Upper lobe of right lung (tissue), 1 donor: ENCODE measurements around the gene TBC1D22A. TPM values are rescaled to one million over a fixed set of nuclear protein-coding genes. Genes with fewer than 3 reads are reported as not detected.

Experiments used
- ATAC-seq: fragments of 200-7000 bp; cut with Tn5 transposase; one replicate; pipeline ENCODE4 v1.9.1; 2020; ENCODE audit warnings: mild to moderate bottlenecking, moderate library complexity
- DNase-seq: peaks from one replicate; pipeline ENCODE4 v3.0.0-alpha.2; 2020
- H3K27ac ChIP-seq: fragments of 200-600 bp; one replicate; pipeline ENCODE4 v1.8.0; 2022
- H3K27me3 ChIP-seq: fragments of 200-600 bp; one replicate; pipeline ENCODE4 v1.8.0; 2022; ENCODE audit warnings: mild to moderate bottlenecking
- H3K36me3 ChIP-seq: fragments of 200-600 bp; one replicate; pipeline ENCODE4 v1.8.0; 2022
- H3K4me1 ChIP-seq: fragments of 200-600 bp; one replicate; pipeline ENCODE4 v1.8.0; 2022
- H3K4me3 ChIP-seq: fragments of 200-600 bp; one replicate; pipeline ENCODE4 v1.8.0; 2022; ENCODE audit warnings: mild to moderate bottlenecking
- H3K9me3 ChIP-seq: fragments of 200-600 bp; one replicate; pipeline ENCODE4 v1.8.0; 2022
- intact Hi-C: fragments of 100-400 bp; cut with DNase I; formaldehyde crosslinking; loops from one replicate; pipeline ENCODE4 v1.11.0; 2022
- total RNA-seq: library from RNA; stranded (reverse); fragmentation: NEBNext Ultra II Directional; extraction: Animal tissue kit (Norgen Biotek cat#: 25700); gene quantifications from one replicate; pipeline ENCODE4 v1.2.1, GENCODE V29; 2021
- TF ChIP-seq, protein P1 (sequence below): fragments of 200-600 bp; IDR thresholded peaks from one replicate; pipeline ENCODE4 v1.8.0; 2022; ENCODE audit warnings: antibody characterized with exemption
- donor health status: DM: no; HTN: yes; CAD: no; lungs with severe emphysema.

Gene TBC1D22A
- total RNA-seq, 1 donor from 2014 or later = 31.3 TPM

- ATAC-seq = no peak
- no peaks in the 10 kb centered on the region for H3K4me1 ChIP-seq
These were observed 196.9 kb downstream of the TBC1D22A start for GRCh38 chr22:46959369-46959768.

DNA sequence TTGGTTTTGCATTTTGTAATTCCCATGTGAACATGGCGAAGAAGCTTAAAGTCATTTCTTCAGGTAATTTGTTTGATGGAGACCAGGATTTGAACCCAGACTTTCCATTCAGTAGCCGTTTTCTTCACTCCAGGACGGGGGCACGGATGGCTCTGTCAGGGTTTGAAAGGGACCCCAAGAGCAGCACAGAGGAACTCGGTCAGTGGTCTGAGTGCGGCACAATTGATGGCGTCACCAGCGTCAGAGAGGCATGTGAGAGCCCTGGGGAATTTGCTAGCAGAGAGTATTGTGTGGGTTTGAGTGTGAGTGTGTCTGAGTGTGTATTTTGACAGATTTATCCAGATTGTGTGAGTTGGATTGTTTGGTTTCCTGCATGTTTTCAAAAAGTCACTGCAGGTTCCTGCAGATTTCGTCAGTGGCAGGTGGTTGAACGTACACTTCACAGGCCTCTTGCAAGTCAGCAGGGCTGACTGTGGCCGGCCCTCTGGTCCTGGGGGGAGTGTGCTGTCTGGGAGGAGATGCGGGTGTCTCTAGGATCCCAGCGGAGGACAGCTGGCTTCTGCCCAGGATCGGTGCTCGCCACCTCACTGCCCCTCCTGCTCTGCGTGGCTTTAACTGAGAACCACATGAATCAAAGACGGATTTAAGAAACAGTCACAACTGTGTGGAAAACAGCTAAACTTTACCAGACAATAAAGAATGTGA, 199.3 kb downstream of the TBC1D22A start:
- no peaks in the 10 kb centered on the region for H3K4me1 ChIP-seq
- H3K4me3 ChIP-seq = no peak overlapping the region
- H3K27ac ChIP-seq = no peak overlapping the region
- no peaks in the 10 kb centered on the region for H3K27me3 ChIP-seq
- ATAC-seq (no peak), DNase-seq (no peak)
- no peaks in the 10 kb centered on the region for H3K36me3 ChIP-seq
- intact Hi-C loops = no loop called here
- TF ChIP-seq, protein P1, sequence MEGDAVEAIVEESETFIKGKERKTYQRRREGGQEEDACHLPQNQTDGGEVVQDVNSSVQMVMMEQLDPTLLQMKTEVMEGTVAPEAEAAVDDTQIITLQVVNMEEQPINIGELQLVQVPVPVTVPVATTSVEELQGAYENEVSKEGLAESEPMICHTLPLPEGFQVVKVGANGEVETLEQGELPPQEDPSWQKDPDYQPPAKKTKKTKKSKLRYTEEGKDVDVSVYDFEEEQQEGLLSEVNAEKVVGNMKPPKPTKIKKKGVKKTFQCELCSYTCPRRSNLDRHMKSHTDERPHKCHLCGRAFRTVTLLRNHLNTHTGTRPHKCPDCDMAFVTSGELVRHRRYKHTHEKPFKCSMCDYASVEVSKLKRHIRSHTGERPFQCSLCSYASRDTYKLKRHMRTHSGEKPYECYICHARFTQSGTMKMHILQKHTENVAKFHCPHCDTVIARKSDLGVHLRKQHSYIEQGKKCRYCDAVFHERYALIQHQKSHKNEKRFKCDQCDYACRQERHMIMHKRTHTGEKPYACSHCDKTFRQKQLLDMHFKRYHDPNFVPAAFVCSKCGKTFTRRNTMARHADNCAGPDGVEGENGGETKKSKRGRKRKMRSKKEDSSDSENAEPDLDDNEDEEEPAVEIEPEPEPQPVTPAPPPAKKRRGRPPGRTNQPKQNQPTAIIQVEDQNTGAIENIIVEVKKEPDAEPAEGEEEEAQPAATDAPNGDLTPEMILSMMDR = no peak
- H3K9me3 ChIP-seq = no peaks in the 10 kb centered on the region

More at GRCh38 chr22:46959369-46959768, 196.9 kb downstream of the TBC1D22A start:
- DNase-seq = no peak
- H3K27me3 ChIP-seq = no peaks in the 10 kb centered on the region
- TF ChIP-seq, protein P1 = no peak
- H3K9me3 ChIP-seq = no peaks in the 10 kb centered on the region
- H3K36me3 ChIP-seq = no peaks in the 10 kb centered on the region
- H3K4me3 ChIP-seq = no peak overlapping the region
- intact Hi-C loops = no loop called here
- H3K27ac ChIP-seq = no peak overlapping the region

GRCh38 chr22:46962406-46962805, 200.0 kb downstream of the TBC1D22A start:
- Histone ChIP-seq H3K9me3 (no peaks in the 10 kb centered on the region), H3K4me3 (no peak overlapping the region), H3K36me3 (no peaks in the 10 kb centered on the region), H3K4me1 (no peaks in the 10 kb centered on the region), H3K27ac (no peak overlapping the region), H3K27me3 (no peaks in the 10 kb centered on the region)
- ATAC-seq = no peak
- TF ChIP-seq, protein P1 = no peak
- intact Hi-C loops = no loop called here
- DNase-seq = no peak

DNA sequence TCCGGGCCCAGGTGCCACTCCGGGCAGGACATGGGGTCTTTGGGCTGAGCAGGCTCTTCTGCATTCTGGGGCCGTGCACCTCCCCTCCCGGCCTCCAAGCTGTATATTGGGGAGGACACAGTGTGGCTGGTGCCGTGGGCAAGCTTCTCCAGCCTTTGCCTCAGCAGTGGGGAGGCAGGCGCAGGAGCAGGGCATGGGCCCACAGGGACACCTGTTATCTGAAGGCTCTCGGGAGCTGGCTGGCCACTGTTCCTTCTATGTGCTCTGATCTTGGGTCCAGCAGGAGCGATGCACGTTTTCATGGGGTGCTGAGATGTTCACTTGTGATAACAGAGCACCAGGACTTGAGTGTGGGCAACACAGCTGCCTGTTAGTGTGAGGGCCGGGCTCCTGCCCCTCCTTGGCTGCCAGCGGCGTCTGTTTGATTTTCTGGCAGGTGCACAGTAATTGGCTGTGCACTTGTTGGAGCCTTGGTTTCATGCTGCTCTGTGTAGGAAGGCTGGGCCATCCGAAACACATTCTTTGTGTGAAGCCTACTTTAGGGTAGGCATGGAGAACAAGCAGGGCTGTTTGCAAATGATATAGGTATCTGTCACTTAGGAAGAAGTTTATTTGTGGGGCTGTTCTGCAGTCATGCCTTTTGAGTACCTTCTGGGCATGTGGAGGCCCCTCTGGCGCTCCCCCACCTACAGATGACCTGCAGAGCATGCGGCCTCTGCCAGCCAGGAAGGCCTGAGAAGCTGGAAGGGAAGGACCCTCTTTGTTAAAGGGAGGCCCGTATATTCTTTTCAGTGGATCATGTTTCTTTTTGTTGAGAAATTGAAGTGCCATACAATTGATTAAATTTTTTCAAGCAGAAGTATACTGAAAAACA, 201.5 kb downstream of the TBC1D22A start:
- Histone ChIP-seq H3K4me3 (no peak overlapping the region), H3K9me3 (no peaks in the 10 kb centered on the region), H3K4me1 (no peaks in the 10 kb centered on the region), H3K27me3 (no peaks in the 10 kb centered on the region), H3K27ac (no peak overlapping the region), H3K36me3 (no peaks in the 10 kb centered on the region)
- ATAC-seq (peak; percentile 22), DNase-seq (no peak)
- intact Hi-C loops = no loop called here
- TF ChIP-seq, protein P1 = no peak

- no peaks in the 10 kb centered on the region for H3K9me3 ChIP-seq
- intact Hi-C loops = no loop called here
- DNase-seq = no peak
- no peaks in the 10 kb centered on the region for H3K36me3 ChIP-seq
- no peak for ATAC-seq
- TF ChIP-seq, protein P1 = no peak
- H3K4me3 ChIP-seq = no peak overlapping the region
- no peak overlapping the region for H3K27ac ChIP-seq
- H3K27me3 ChIP-seq = no peaks in the 10 kb centered on the region
- H3K4me1 ChIP-seq = no peaks in the 10 kb centered on the region
These were observed 202.5 kb downstream of the TBC1D22A start for GRCh38 chr22:46964773-46965550.
